GM19035 (cell line): Measurements from ENCODE around the gene GRN.
"Not testable (repeated sequence)": the region's sequence is repeated elsewhere in the genome, so short reads cannot be mapped to it uniquely, and the experiment has no call there.

ENCODE experiments used
- ATAC-seq: cut with Tn5 transposase; IDR thresholded peaks from one replicate; pipeline ENCODE4 v1.9.1; 2021; ENCODE audit not compliant: unreplicated experiment

The GRN gene

GRCh38 chr17:44381810-44382305, 36.8 kb downstream of the GRN start:
- no peak for ATAC-seq

- ATAC-seq = no peak
These were observed 37.8 kb downstream of the GRN start for GRCh38 chr17:44382917-44383316.

- ATAC-seq = no peak
These were observed 38.3 kb downstream of the GRN start for GRCh38 chr17:44383363-44383762.

- ATAC-seq = no peak
These were observed 38.8 kb downstream of the GRN start for GRCh38 chr17:44383861-44384260.

GRCh38 chr17:44384281-44384822, 39.2 kb downstream of the GRN start:
- no peak for ATAC-seq

- ATAC-seq = no peak
These were observed 39.8 kb downstream of the GRN start for GRCh38 chr17:44384823-44385286.

- no peak for ATAC-seq
These were observed 40.4 kb downstream of the GRN start for GRCh38 chr17:44385287-44386181.

- no peak for ATAC-seq
These were observed 41.1 kb downstream of the GRN start for GRCh38 chr17:44386182-44386525.

GRCh38 chr17:44387804-44388203, 42.7 kb downstream of the GRN start:
- no peak for ATAC-seq

GRCh38 chr17:44389281-44389680, 44.2 kb downstream of the GRN start, which contains the start of gene ITGA2B:
Gene ITGA2B, minus strand, starts transcription at chr17:44389649. Its CDS starts 176 bp downstream, at chr17:44389473.
- no peak for ATAC-seq

- no peak for ATAC-seq
These were observed 44.7 kb downstream of the GRN start for GRCh38 chr17:44389723-44390202.

- ATAC-seq = no peak
These were observed 45.3 kb downstream of the GRN start for GRCh38 chr17:44390250-44390870.

GRCh38 chr17:44394112-44394511, 49.0 kb downstream of the GRN start:
- ATAC-seq = not testable (repeated sequence)

- ATAC-seq = no peak
These were observed 49.7 kb downstream of the GRN start for GRCh38 chr17:44394833-44395232.

GRCh38 chr17:44396946-44397345, 51.8 kb downstream of the GRN start:
- no peak for ATAC-seq

- no peak for ATAC-seq
These were observed 52.7 kb downstream of the GRN start for GRCh38 chr17:44397479-44398440.

GRCh38 chr17:44398692-44399691, 53.9 kb downstream of the GRN start:
- no peak for ATAC-seq

GRCh38 chr17:44400226-44400847, 55.2 kb downstream of the GRN start:
- no peak for ATAC-seq
